ENCODE measurements around the gene GRK6.
A peak's percentile ranks its signal among the peaks of the same experiment; 100 is the strongest.

Gene GRK6

DNA sequence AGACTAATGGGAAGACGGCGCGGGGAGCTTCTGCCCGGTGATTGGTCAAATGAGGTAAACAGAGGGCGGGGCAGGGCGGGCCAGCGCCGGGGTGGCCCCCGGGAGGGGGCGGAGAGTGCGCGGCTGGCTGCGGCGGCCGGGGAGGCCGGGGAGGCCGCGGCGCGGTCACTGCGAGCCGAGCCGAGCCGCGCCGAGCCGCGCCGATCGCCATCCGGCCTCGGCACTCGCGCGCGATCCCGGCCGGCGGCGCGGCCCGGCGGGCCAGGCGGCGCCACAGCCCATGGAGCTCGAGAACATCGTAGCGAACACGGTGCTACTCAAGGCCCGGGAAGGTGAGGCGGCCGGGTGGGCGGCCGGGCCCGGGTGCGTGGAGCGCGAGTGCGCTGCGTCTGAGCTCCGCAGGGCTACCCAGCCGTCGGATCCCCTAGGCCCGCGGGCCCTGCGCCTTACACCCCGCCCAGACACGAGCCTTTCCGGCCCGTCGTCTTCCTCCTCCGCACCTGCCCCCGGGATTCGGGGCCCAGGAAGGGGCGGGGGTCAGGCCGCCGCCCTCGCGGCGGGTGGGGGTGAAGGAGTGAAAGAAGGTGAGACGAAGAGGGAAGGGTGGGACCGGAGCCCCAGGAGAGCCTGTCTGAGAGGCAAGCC is at the start of gene GRK6:
TSS of gene GRK6 (plus strand) at position 111 of the 645 bp plus-strand sequence. CDS start at position 281, 170 bp downstream.
- peak; percentile 62 for DNase-seq

- no peak for DNase-seq
Observed at GRCh38 chr5:177377851-177378776, 48.4 kb upstream of the GRK6 start.

GRCh38 chr5:177378884-177379883 is 47.3 kb upstream of the GRK6 start:
- peak; percentile 91 for DNase-seq

GRCh38 chr5:177380805-177381126 is 45.7 kb upstream of the GRK6 start:
- DNase-seq, result no peak

DNA sequence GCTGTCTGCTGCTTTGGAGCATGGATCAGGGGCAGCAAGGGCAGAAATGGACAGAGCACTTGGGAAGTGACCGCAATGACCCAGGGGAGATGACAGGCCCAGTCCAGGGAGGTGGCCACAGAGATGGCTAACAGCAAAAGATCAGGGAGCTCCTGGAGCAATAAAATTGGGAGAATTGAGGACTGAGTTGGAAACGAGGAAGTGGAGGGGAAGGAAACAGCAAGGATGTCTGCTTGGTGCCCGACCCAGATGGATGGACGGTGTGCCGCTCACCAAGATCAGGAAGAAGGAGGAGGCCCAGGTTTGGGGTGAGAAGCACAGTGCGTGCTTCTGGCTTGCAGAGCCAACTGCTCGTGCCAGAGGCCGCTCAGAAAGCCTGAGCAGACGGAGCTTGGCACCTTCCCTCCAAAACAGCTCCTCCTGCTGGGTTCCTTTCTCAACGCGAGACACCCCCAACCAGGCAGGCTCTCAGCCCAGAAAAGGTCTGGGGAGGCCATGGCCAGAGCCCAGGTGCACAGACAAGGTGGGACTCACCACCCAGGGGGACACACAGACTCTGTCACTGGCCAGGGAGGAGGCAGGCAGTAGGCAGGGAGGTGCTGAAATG is 44.0 kb upstream of the GRK6 start:
- no peak for DNase-seq

DNA sequence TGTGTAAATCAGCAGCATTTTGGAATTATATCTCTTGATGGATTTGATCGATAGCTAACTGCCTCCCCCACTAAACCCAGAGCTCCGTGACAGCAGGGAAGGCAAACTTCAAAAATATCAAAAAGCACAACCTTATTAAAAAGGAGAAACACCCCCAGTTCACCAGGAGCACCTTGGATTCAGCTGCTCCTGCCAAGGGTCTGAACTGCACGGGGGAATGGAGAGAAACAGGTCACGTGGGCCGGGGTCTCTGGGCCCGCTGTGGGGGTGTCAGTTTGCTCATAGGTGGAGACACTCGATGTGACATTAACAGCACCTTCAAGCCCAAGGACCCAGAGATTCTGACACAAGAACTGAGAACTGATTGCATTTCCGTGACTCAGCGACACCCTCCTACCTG is 43.3 kb upstream of the GRK6 start:
- DNase-seq, result no peak

GRCh38 chr5:177384134-177384533 is 42.3 kb upstream of the GRK6 start, which contains the start of gene SLC34A1:
Gene SLC34A1 (plus strand): TSS chr5:177384434. CDS start chr5:177385742, 1,308 bp downstream.
- no peak for DNase-seq

DNA sequence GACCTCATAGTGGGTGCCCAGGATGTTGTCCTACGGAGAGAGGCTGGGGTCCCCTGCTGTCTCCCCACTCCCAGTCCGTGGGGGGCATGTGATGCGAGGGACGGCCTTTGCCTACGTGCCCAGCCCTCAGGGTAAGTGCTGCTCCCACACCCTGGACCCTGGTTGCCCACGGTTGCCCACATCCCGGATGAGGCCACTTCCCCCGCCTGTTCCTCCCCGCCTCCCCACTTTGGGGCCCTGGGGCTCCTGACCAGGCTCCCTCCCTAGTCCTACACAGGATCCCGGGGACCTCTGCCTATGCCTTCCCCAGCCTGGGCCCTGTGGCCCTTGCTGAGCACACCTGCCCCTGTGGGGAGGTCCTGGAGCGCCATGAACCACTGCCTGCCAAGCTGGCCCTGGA is 40.8 kb upstream of the GRK6 start:
- DNase-seq, result no peak

DNA sequence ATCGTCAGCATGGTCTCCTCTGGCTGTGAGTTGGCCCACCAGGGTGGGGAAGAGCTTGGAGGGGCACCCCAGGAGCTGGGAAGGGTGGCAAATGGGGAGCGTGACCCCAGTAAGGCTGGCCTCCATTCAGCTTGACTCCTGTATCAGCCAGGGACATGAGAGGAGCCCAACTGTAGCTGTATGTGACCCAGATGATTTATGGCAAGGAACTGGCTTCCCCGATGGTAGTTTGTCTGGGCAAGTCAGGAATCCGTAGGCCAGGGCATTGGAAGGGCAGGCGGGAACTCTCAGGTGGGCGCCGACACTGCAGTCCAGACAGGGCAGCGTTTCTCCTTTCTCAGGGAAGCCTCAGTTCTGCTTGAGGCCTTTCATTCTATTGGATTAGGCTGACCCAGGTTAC is 39.9 kb upstream of the GRK6 start:
- no peak for DNase-seq

DNA sequence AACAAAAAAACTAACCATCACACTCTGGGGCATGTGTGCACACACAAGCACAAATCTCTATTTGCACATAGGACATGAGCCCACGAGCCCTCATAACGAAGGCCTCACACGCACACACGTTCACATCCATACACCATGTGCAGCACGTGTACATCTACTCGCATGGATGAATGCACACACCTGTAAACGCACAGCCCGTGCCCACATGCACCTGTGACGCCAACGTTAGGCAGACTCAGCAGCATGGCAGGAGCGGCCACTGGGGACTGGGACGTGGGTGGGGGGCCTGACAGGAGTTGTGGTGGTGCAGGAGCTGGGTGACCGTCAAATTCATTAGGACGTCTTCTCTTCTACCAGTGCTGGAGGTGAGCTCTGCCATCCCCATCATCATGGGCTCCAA is 39.1 kb upstream of the GRK6 start:
- no peak for DNase-seq

DNA sequence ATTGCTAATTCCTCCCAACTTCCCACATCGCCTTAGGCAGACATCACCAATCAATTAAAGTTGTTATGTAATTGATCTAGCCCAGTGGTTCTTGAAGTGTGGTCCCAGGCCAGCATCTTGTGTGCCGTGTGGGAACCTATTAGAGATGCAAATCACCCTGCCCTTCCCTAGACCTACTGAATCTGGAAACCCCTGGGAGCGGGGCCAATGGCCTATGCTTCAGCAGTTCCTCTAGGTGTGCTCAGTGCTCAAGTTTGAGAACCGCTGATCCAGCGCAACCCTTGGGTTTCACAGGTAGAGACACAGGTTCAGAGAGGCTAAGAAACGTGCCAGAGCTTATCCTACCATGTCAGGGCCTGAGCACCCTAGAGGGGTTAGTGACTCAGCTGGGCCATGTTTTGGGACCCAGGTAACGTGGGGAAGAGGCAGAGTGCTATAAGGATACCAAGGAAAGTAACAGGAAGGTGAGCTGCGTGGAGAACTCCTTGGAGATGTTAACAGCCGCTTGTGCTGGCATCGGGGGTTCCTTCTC is 37.9 kb upstream of the GRK6 start:
- DNase-seq, result no peak

GRCh38 chr5:177389241-177390169 is 37.0 kb upstream of the GRK6 start:
- DNase-seq, result peak; percentile 11

DNA sequence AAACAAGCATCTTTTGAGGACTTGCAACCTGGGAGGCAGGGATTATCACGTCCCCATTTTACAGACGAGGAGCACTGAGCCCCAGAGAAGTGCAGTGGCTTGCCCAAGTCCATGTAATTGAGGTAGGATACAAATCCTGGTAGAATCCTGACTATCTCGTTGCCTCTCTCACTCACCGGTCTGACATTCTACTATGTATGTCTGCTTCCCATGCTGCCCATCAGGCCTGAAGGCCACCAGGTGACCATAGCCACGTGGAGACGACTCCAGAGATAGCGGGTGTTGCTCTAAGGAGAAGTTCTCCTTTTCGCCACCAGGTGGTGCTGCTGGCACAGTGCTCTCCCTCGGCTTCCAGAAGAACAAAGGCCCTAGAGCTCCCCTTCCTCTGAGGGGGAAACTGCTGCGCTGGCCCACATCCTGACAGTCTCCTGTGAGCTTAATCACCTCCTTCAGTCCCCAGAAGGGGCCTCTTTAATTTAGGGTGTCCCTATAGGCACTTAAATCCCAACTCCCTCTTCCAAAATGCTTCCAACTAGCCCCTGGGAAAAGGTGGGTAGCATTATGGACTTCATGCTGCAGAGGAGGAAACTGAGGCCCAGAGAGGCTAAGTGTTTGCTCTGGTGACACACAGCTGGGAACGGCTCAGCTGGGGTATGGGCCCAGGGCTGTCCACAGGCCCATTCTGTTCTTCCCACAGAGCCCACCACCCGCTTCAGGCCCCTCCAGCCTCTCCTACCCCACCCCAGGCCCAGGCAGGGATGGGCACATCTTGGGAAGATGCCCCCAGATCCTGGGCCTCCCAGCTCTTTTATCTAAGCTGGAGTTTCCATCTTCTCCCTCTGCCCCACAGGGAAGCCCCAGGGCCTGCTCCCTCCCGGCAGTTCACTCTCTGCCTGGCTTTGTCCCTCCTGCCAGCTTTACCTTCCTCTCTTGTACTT is 35.8 kb upstream of the GRK6 start:
- DNase-seq, result peak; percentile 92

GRCh38 chr5:177392765-177393164 is 33.7 kb upstream of the GRK6 start:
- DNase-seq, result no peak

DNA sequence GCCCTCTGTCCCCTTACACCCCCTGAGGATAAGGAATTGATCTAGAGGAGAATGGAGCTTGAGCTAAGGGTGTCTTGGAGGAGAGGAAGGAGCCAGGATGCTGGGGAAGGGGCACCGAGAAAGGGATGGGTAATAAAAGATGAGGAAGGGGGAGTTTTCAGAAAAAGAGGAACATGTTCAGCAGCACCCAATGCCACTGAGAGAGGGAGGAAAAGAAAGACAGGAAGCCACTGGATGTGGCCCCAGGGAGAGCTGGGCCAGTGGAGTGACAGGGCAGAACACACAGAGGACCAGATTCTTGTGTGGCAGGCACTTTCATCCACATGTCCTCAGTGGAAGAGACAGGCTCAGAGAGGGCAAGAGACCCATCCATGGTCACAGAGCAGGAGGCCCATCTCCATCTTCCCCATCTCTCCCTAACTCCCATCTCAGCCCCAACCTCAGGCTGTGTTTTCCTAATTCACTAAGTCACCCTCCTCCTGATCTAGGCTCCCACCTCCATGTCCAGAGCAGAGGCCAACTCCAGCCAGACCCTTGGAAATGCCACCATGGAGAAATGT is 33.2 kb upstream of the GRK6 start:
- DNase-seq, result peak; percentile 20

GRCh38 chr5:177393990-177394389 is 32.5 kb upstream of the GRK6 start:
- no peak for DNase-seq

- no peak for DNase-seq
Observed at GRCh38 chr5:177396078-177396477, 30.4 kb upstream of the GRK6 start.

DNA sequence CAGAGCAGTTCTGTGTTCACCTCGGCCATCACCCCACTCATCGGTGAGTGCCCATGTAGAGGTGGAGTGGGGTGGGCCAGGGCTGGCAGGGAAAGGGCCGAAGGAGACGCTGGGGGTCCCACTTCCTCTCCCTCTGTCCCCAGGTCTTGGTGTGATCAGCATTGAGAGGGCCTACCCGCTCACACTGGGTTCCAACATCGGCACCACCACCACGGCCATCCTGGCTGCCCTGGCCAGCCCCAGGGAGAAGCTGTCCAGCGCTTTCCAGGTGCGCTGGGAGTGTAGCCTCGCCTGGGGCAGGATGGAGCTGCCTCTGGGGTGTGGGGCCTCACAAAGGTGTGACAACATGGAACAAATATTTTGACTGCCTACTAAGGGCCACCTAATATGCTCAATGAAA is 29.7 kb upstream of the GRK6 start:
- no peak for DNase-seq

DNA sequence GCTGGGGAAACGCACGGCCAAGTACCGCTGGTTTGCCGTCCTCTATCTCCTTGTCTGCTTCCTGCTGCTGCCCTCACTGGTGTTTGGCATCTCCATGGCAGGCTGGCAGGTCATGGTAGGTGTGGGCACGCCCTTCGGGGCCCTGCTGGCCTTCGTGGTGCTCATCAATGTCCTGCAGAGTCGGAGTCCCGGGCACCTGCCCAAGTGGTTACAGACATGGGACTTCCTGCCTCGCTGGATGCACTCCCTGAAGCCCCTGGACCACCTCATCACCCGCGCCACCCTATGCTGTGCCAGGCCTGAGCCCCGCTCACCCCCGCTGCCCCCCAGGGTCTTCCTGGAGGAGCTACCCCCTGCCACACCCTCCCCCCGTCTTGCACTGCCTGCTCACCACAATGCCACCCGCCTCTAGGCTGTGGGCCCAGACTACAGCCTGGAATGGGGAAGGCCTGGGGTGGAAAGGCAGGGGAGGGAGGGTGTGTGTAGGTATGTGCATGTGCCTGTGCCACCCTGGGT is 28.5 kb upstream of the GRK6 start:
- no peak for DNase-seq

Data from OCI-M1 (cell line).